Keratinocyte (primary cell): ENCODE measurements around the gene YPEL4. TPM values are rescaled to one million over a fixed set of nuclear protein-coding genes. Genes with fewer than 3 reads are reported as not detected.

ENCODE experiments used
- DNase-seq: peaks from one replicate; pipeline ENCODE4 v3.0.0-alpha.2; 2011; ENCODE audit warnings: low read depth, missing footprints, low spot score
- FAIRE-seq: peaks from 2 replicates; lab custom pipeline; 2011; peaks lifted over from hg19 to GRCh38; lab: Jason Lieb, UNC
- H2AFZ ChIP-seq: 2 replicates; pipeline ENCODE4 v1.6.0; 2012; ENCODE audit warnings: low read length, control low read depth, inconsistent platforms; ENCODE audit not compliant: control insufficient read depth
- H3K27ac ChIP-seq: 2 replicates; pipeline ENCODE4 v1.5.1; 2011; ENCODE audit warnings: low read length; ENCODE audit not compliant: control insufficient read depth, insufficient read depth
- H3K27me3 ChIP-seq: 3 replicates; pipeline ENCODE4 v1.6.0; 2011; ENCODE audit warnings: low read length; ENCODE audit not compliant: control insufficient read depth, insufficient read depth; ENCODE audit errors: extremely low read depth
- H3K36me3 ChIP-seq, 2 experiments: 2 replicates in 1 of 2; 3 replicates in 1 of 2; pipeline ENCODE4 v1.5.1; 2011; ENCODE audit warnings: low read length in 2 of 2, mild to moderate bottlenecking in 1 of 2; ENCODE audit not compliant: control insufficient read depth in 2 of 2, insufficient read depth in 2 of 2; ENCODE audit errors: extremely low read depth in 1 of 2
- H3K4me1 ChIP-seq: 3 replicates; pipeline ENCODE4 v1.5.1; 2011; ENCODE audit warnings: low read length; ENCODE audit not compliant: control insufficient read depth, insufficient read depth; ENCODE audit errors: extremely low read depth
- H3K4me2 ChIP-seq: 3 replicates; pipeline ENCODE4 v1.6.0; 2011; ENCODE audit warnings: low read depth, low read length; ENCODE audit not compliant: control insufficient read depth, insufficient read depth; ENCODE audit errors: extremely low read depth
- H3K4me3 ChIP-seq, 3 experiments: fragments of 200-600 bp in 1 of 3; sonication (generic) in 1 of 3; 2 replicates in 2 of 3; 3 replicates in 1 of 3; pipeline ENCODE4 v1.5.1; 2011 to 2016; ENCODE audit warnings: low read length in 3 of 3, mild to moderate bottlenecking in 3 of 3, control low read depth in 2 of 3, inconsistent platforms in 1 of 3, low read depth in 1 of 3, mixed read lengths in 1 of 3, mixed run types in 1 of 3, moderate library complexity in 1 of 3; ENCODE audit not compliant: control insufficient read depth in 2 of 3, insufficient read depth in 2 of 3; ENCODE audit errors: extremely low read depth in 1 of 3
- H3K79me2 ChIP-seq: 2 replicates; pipeline ENCODE4 v1.6.0; 2012; ENCODE audit warnings: low read length; ENCODE audit not compliant: control insufficient read depth, insufficient read depth
- H3K9ac ChIP-seq: 3 replicates; pipeline ENCODE4 v1.6.0; 2011; ENCODE audit warnings: low read length; ENCODE audit not compliant: control insufficient read depth, insufficient read depth; ENCODE audit errors: extremely low read depth
- H3K9me1 ChIP-seq: 3 replicates; pipeline ENCODE4 v1.6.0; 2011; ENCODE audit warnings: low read length; ENCODE audit not compliant: control insufficient read depth, insufficient read depth; ENCODE audit errors: extremely low read depth
- H3K9me3 ChIP-seq: 2 replicates; pipeline ENCODE4 v1.5.1; 2012; ENCODE audit warnings: low read depth, low read length; ENCODE audit not compliant: control insufficient read depth
- H4K20me1 ChIP-seq: 3 replicates; pipeline ENCODE4 v1.6.0; 2011; ENCODE audit warnings: low read length; ENCODE audit not compliant: control insufficient read depth, insufficient read depth; ENCODE audit errors: extremely low read depth
- CTCF ChIP-seq, 3 experiments: IDR thresholded peaks in 1 of 3; conservative IDR thresholded peaks in 1 of 3; optimal IDR thresholded peaks in 1 of 3; 2 replicates in 2 of 3; 3 replicates in 1 of 3; pipeline versions ENCODE3 to v1.5.1; 2011; ENCODE audit warnings: low read length in 3 of 3, mild to moderate bottlenecking in 3 of 3, moderate library complexity in 2 of 3, control low read depth in 1 of 3, inconsistent platforms in 1 of 3; ENCODE audit not compliant: insufficient read depth in 2 of 3; ENCODE audit errors: extremely low read depth in 1 of 3
- EZH2 ChIP-seq: IDR thresholded peaks from one replicate; pipeline ENCODE4 v1.6.1; 2012; ENCODE audit warnings: inconsistent platforms, mild to moderate bottlenecking, low read length, moderate library complexity
- dilution Hi-C: fragments of 300-500 bp; cut with MboI; formaldehyde crosslinking; loops from one replicate; pipeline ENCODE4 v1.7.0; 2020; ENCODE audit warnings: low sequenced_read_pairs; ENCODE audit not compliant: extremely low pct_ligation_motif_present
- polyA plus RNA-seq, 5 experiments: library from polyadenylated mRNA; depleted of rRNA in 3 of 5; stranded (reverse) in 3 of 5; stranded (forward) in 1 of 5; unstranded in 1 of 5; fragments of >200 nt; gene quantifications; 1 replicate in 1 of 5; 2 replicates in 3 of 5; 3 replicates in 1 of 5; pipeline versions ENCODE4 v1.2.1 to v1.2.3, GENCODE V29; 2011 to 2012; ENCODE audit warnings: missing spikeins in 2 of 5, low read depth in 1 of 5, low replicate concordance in 1 of 5
- small RNA-seq, 3 experiments: library from RNA; depleted of rRNA; stranded (forward); fragments of <200 nt; gene quantifications; one replicate each; pipeline ENCODE3, GENCODE V24; 2012; ENCODE audit warnings: low read depth in 3 of 3, low replicate concordance in 1 of 3; ENCODE audit not compliant: insufficient read length in 3 of 3

YPEL4 gene
- polyA plus RNA-seq, 1 donor (not counting 4 experiments of a cell fraction or from before 2014, with no cell fraction given) = not detected

GRCh38 chr11:57596266-57596885, 53.3 kb downstream of the YPEL4 start:
- H3K27me3 ChIP-seq = peaks cover 3% of the 10 kb centered on the region
- H3K27ac ChIP-seq = no peak overlapping the region
- H3K4me1 ChIP-seq = peaks cover 6% of the 10 kb centered on the region
- dilution Hi-C loops = no loop called here
- no peak for DNase-seq
- H3K9me1 ChIP-seq = no peaks in the 10 kb centered on the region
- H3K4me2 ChIP-seq = no peak overlapping the region
- H3K9me3 ChIP-seq = no peaks in the 10 kb centered on the region
- H2AFZ ChIP-seq = no peak overlapping the region
- H3K79me2 ChIP-seq = no peaks in the 10 kb centered on the region
- TF ChIP-seq EZH2 (no peak), CTCF (optimal IDR thresholded peaks at IDR 0.05 in 1 of 3, IDR thresholded peaks at IDR 0.05 in 1 of 3, conservative IDR thresholded peaks at IDR 0.05 in 1 of 3; ENCODE audit: extremely low read depth in 1 of 3, insufficient read depth in 2 of 3, low read length in 3 of 3) (no peak)
- H3K36me3 ChIP-seq = no peaks in the 10 kb centered on the region
- no peaks in the 10 kb centered on the region for H4K20me1 ChIP-seq
- no peak overlapping the region for H3K9ac ChIP-seq
- no peak for FAIRE-seq
- no peak overlapping the region for H3K4me3 ChIP-seq

Small RNA genes lying within 50 kb of the gene (small RNA-seq; reads per million reads assigned to genes)
- gene MIR130A = 1,218 to 20,754 (median 9,926) reads per million in 3 experiments

Other genes starting within 250 kb of the YPEL4 start
- 14.1 to 83.9 TPM (median 48.1 TPM) in 3 replicates for gene SLC43A3, start 222.8 kb downstream of the YPEL4 start, polyA plus RNA-seq
- gene RTN4RL2, start 189.4 kb downstream of the YPEL4 start, polyA plus RNA-seq = 0.03 to 0.12 TPM in 2 of 3 replicates, not detected in the other
- 0.45 to 0.91 TPM (median 0.75 TPM) in 3 replicates for gene SLC43A1, start 134.2 kb downstream of the YPEL4 start, polyA plus RNA-seq
- 65.7 to 92.2 TPM (median 70.9 TPM) in 3 replicates for gene TIMM10, start 119.2 kb downstream of the YPEL4 start, polyA plus RNA-seq
- gene SMTNL1, start 112.3 kb downstream of the YPEL4 start, polyA plus RNA-seq = not detected in 3 replicates
- gene UBE2L6, start 82.2 kb downstream of the YPEL4 start, polyA plus RNA-seq = 56.6 to 91.9 TPM (median 83.0 TPM) in 3 replicates
- gene SERPING1, start 52.2 kb downstream of the YPEL4 start, polyA plus RNA-seq = 12.8 to 21.9 TPM (median 14.4 TPM) in 3 replicates
- 24.6 to 41.7 TPM (median 25.0 TPM) in 3 replicates for gene CLP1, start 7.8 kb upstream of the YPEL4 start, polyA plus RNA-seq
- 78.8 to 94.6 TPM (median 79.3 TPM) in 3 replicates for gene ZDHHC5, start 18.2 kb upstream of the YPEL4 start, polyA plus RNA-seq
- 16.3 to 21.8 TPM (median 19.3 TPM) in 3 replicates for gene MED19, start 62.3 kb upstream of the YPEL4 start, polyA plus RNA-seq
- 92.8 to 101 TPM (median 93.6 TPM) in 3 replicates for gene TMX2, start 62.7 kb upstream of the YPEL4 start, polyA plus RNA-seq
- gene SELENOH, start 91.6 kb upstream of the YPEL4 start, polyA plus RNA-seq = 59.1 to 88.2 TPM (median 76.0 TPM) in 3 replicates
- not detected in 3 replicates for gene BTBD18, start 101.9 kb upstream of the YPEL4 start, polyA plus RNA-seq
- gene CTNND1, start 111.9 kb upstream of the YPEL4 start, polyA plus RNA-seq = 125 to 187 TPM (median 144 TPM) in 3 replicates